Panc1 (cell line): ENCODE data around the gene LEAP2. TPM values are rescaled to one million over a fixed set of nuclear protein-coding genes. Genes with fewer than 3 reads are reported as not detected.

Experiments
- ATAC-seq: fragments of 200-7000 bp; cut with Tn5 transposase; 2 replicates; pipeline ENCODE4 v1.9.1; 2020; ENCODE audit warnings: mild to moderate bottlenecking, moderate library complexity
- BruUV-seq: library from RNA; stranded (reverse); fragments of 400-500 nt; replicated peaks from 2 replicates; lab custom pipeline; 2021; lab: Mats Ljungman, UMichigan
- CTCF ChIA-PET: fragments of 300-600 bp; sonication (Branson Sonifier 250); formaldehyde crosslinking; loops from one replicate; lab custom pipeline; 2022; ENCODE audit warnings: antibody characterized with exemption; lab: Charles Lee
- POLR2A ChIA-PET: fragments of 300-600 bp; sonication (Branson Sonifier 250); formaldehyde crosslinking; loops from one replicate; lab custom pipeline; 2022; ENCODE audit warnings: antibody characterized with exemption; lab: Charles Lee
- DNase-seq: peaks from one replicate; pipeline ENCODE4 v3.0.0-alpha.2; 2010; ENCODE audit warnings: low read depth, low spot score
- H3K27ac ChIP-seq: 2 replicates; pipeline ENCODE4 v1.5.1; 2011; ENCODE audit warnings: mild to moderate bottlenecking, low read length, inconsistent platforms
- H3K27me3 ChIP-seq: fragments of 200-500 bp; sonication (Bioruptor generic); 2 replicates; pipeline ENCODE4 v1.6.0; 2014; ENCODE audit warnings: low read length, inconsistent platforms; ENCODE audit not compliant: control insufficient read depth, insufficient read depth
- H3K36me3 ChIP-seq: fragments of 200-500 bp; sonication (Bioruptor generic); 2 replicates; pipeline ENCODE4 v1.5.1; 2014; ENCODE audit warnings: inconsistent platforms, mild to moderate bottlenecking, low read length, moderate library complexity; ENCODE audit not compliant: control insufficient read depth, insufficient read depth
- H3K4me1 ChIP-seq: 2 replicates; pipeline ENCODE4 v1.5.1; 2011; ENCODE audit warnings: inconsistent platforms, mild to moderate bottlenecking, low read length, moderate library complexity; ENCODE audit not compliant: control insufficient read depth, insufficient read depth
- H3K4me3 ChIP-seq, 2 experiments: 2 replicates each; pipeline ENCODE4 v1.5.1; 2011 to 2012; ENCODE audit warnings: low read depth in 2 of 2, low read length in 2 of 2, mild to moderate bottlenecking in 2 of 2, inconsistent platforms in 1 of 2, moderate library complexity in 1 of 2
- H3K9me3 ChIP-seq: fragments of 200-500 bp; sonication (Bioruptor generic); 2 replicates; pipeline ENCODE4 v1.5.1; 2014; ENCODE audit warnings: low read depth, mild to moderate bottlenecking, inconsistent platforms, low read length, moderate library complexity; ENCODE audit not compliant: control insufficient read depth, insufficient read depth
- CTCF ChIP-seq: fragments of 450-650 bp; IDR thresholded peaks from 2 replicates; pipeline ENCODE4 v1.5.1; 2017; ENCODE audit warnings: mild to moderate bottlenecking
- POLR2AphosphoS5 ChIP-seq: IDR thresholded peaks from 2 replicates; pipeline ENCODE4 v1.6.1; 2012; ENCODE audit warnings: mild to moderate bottlenecking, low read depth, low read length, moderate library complexity
- REST ChIP-seq, 2 experiments: IDR thresholded peaks; 2 replicates each; pipeline ENCODE4 v1.6.1; 2011 to 2012; ENCODE audit warnings: low read depth in 2 of 2, control low read depth in 1 of 2, low read length in 1 of 2, mild to moderate bottlenecking in 1 of 2, moderate library complexity in 1 of 2; ENCODE audit not compliant: insufficient read depth in 1 of 2
- SIN3A ChIP-seq: IDR thresholded peaks from 2 replicates; pipeline ENCODE4 v1.6.1; 2012; ENCODE audit warnings: low read depth, mild to moderate bottlenecking, low read length, moderate library complexity, borderline replicate concordance; ENCODE audit not compliant: insufficient read depth
- TCF7L2 ChIP-seq: IDR thresholded peaks from 2 replicates; pipeline ENCODE4 v1.6.1; 2011; ENCODE audit warnings: mild to moderate bottlenecking, low read depth, low read length, inconsistent platforms
- in situ Hi-C: cut with HindIII; loops from 2 replicates; pipeline ENCODE4 v1.10.0; 2016; ENCODE audit warnings: low sequenced_read_pairs, low pct_unique_long_range_greater_than_20kb
- intact Hi-C: fragments of 100-400 bp; cut with micrococcal nuclease; formaldehyde crosslinking; loops from one replicate; pipeline ENCODE4 v1.10.0; 2022; ENCODE audit not compliant: unreplicated experiment
- total RNA-seq: library from RNA; stranded (reverse); gene quantifications from one replicate; pipeline ENCODE4 v1.2.1, GENCODE V29; 2021; ENCODE audit not compliant: unreplicated experiment

LEAP2 gene
- total RNA-seq, 1 experiment from 2014 or later: 1.4 TPM

GRCh38 chr5:132898094-132898493 lies 24.6 kb downstream of the LEAP2 start:
- TF ChIP-seq REST (IDR thresholded peaks at IDR 0.05; ENCODE audit: insufficient read depth in 1 of 2, low read depth in 2 of 2, low read length in 1 of 2) (no peak), POLR2AphosphoS5 (no peak), CTCF (no peak), SIN3A (no peak), TCF7L2 (no peak)
- Histone ChIP-seq H3K36me3 (peaks cover 58% of the 10 kb centered on the region), H3K27ac (no peak overlapping the region), H3K27me3 (no peaks in the 10 kb centered on the region), H3K4me1 (no peaks in the 10 kb centered on the region), H3K4me3 (no peak overlapping the region), H3K9me3 (no peaks in the 10 kb centered on the region)
- in situ Hi-C loops (no loop called here), intact Hi-C loops (no loop called here)
- ATAC-seq: no peak
- BruUV-seq: no TSS peak
- POLR2A ChIA-PET: interaction anchor here (0.6 kb wide), 1 partner anchor 62 kb away, joined by 4 read pairs; no protein-coding TSS in a partner anchor
- CTCF ChIA-PET: no interaction called here
- no peak for DNase-seq

GRCh38 chr5:132901036-132901435 lies 27.6 kb downstream of the LEAP2 start:
- no peaks in the 10 kb centered on the region for H3K27me3 ChIP-seq
- intact Hi-C loops (no loop called here), in situ Hi-C loops (no loop called here)
- POLR2A ChIA-PET: interaction anchor here (0.5 to 0.6 kb wide), 2 partner anchors 8 to 59 kb away, joined by 3 to 5 read pairs; no protein-coding TSS in a partner anchor
- TSS peak; percentile 26 for BruUV-seq
- no peaks in the 10 kb centered on the region for H3K9me3 ChIP-seq
- no peak overlapping the region for H3K27ac ChIP-seq
- TF ChIP-seq CTCF: no peak
- no peak for TF ChIP-seq REST (IDR thresholded peaks at IDR 0.05; ENCODE audit: insufficient read depth in 1 of 2, low read depth in 2 of 2, low read length in 1 of 2)
- no peak for TF ChIP-seq TCF7L2
- no peak for TF ChIP-seq POLR2AphosphoS5
- TF ChIP-seq SIN3A: no peak
- no peak overlapping the region for H3K4me3 ChIP-seq
- CTCF ChIA-PET: no interaction called here
- DNase-seq (no peak), ATAC-seq (no peak)
- peaks cover 38% of the 10 kb centered on the region for H3K36me3 ChIP-seq
- H3K4me1 ChIP-seq: no peaks in the 10 kb centered on the region
